ENCODE measurements around the gene AXIN1. TPM values are rescaled to one million over a fixed set of nuclear protein-coding genes. Genes with fewer than 3 reads are reported as not detected.

AXIN1 gene
- total RNA-seq, 4 donors from 2014 or later = 17.5 to 29.7 (median 26.4) TPM

DNA sequence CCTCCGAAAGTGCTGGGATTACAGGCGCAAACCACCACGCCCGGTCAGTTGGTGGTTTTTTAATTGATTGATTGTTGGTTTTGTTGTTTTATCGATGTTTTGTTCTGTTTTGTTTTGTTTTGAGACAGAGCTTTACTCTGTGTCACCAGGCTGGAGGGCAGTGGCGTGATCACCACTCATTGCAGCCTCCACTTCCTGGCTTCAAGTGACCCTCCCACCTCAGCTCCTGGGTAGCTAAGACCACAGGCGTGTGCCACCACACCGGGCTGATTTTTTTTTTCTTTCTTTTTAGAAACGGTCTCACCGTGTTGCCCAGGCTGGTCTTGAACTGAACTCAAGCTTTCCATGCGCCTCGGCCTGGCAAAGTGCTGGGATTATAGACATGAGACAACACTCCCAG, 105.5 kb downstream of the AXIN1 start:
- Histone ChIP-seq H3K4me1 (peaks cover 0 to 2% of the 10 kb centered on the region in 2 donors), H3K27me3 (no peaks in the 10 kb centered on the region), H3K4me3 (replicated peaks in 1 of 3) (no peak overlapping the region), H3K36me3 (peaks cover 7 to 13% of the 10 kb centered on the region in 2 donors), H3K9me3 (no peaks in the 10 kb centered on the region), H3K27ac (no peak overlapping the region)
- no peak for DNase-seq
- no peak for TF ChIP-seq POLR2A (IDR thresholded peaks at IDR 0.05)
- TF ChIP-seq, protein P1, sequence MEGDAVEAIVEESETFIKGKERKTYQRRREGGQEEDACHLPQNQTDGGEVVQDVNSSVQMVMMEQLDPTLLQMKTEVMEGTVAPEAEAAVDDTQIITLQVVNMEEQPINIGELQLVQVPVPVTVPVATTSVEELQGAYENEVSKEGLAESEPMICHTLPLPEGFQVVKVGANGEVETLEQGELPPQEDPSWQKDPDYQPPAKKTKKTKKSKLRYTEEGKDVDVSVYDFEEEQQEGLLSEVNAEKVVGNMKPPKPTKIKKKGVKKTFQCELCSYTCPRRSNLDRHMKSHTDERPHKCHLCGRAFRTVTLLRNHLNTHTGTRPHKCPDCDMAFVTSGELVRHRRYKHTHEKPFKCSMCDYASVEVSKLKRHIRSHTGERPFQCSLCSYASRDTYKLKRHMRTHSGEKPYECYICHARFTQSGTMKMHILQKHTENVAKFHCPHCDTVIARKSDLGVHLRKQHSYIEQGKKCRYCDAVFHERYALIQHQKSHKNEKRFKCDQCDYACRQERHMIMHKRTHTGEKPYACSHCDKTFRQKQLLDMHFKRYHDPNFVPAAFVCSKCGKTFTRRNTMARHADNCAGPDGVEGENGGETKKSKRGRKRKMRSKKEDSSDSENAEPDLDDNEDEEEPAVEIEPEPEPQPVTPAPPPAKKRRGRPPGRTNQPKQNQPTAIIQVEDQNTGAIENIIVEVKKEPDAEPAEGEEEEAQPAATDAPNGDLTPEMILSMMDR (IDR thresholded peaks at IDR 0.05) = no peak
- intact Hi-C loops (cut with DNase I) = no loop called here
- WGBS, 2 donors = 95% methylated on average over 12 of the region's 12 CpGs

- H3K4me3 ChIP-seq (replicated peaks in 1 of 3) = no peak overlapping the region
- H3K36me3 ChIP-seq = peaks cover 0 to 6% of the 10 kb centered on the region in 2 donors
- no peak overlapping the region for H3K27ac ChIP-seq
- H3K4me1 ChIP-seq = peaks cover 5 to 12% of the 10 kb centered on the region in 2 donors
- H3K27me3 ChIP-seq = no peaks in the 10 kb centered on the region
- DNase-seq = no peak
- WGBS, 2 donors = 91 to 94% methylated on average over 9 of the region's 9 CpGs
- intact Hi-C loops (cut with DNase I) = no loop called here
- H3K9me3 ChIP-seq = no peaks in the 10 kb centered on the region
- TF ChIP-seq, protein P1 (IDR thresholded peaks at IDR 0.05) = no peak
- no peak for TF ChIP-seq POLR2A (IDR thresholded peaks at IDR 0.05)
Observed at GRCh38 chr16:245105-245504, 107.4 kb downstream of the AXIN1 start.

DNA sequence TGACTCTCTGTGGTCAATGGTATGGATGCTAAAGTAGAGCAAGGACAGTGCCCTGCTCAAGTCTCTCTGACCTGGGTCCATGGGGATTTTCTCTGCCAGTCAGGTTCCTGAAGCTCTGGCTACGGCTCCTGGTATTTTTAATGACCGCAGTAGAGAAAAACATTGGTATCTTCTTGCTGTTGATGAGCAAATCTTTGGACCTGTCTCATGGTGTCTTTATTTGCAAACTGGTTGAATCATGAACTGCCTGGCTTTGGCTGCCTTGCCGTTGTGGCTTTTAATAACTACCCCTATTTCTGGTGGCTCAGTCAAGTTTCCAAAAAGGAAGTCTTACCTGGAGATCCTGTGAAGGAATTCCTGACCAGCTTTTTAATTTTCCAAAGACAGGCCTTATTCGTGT, 109.2 kb downstream of the AXIN1 start:
- TF ChIP-seq POLR2A (IDR thresholded peaks at IDR 0.05) = no peak
- TF ChIP-seq, protein P1 (IDR thresholded peaks at IDR 0.05) = no peak
- Histone ChIP-seq H3K27ac (no peak overlapping the region), H3K36me3 (no peaks in the 10 kb centered on the region), H3K4me1 (peaks cover 16 to 24% of the 10 kb centered on the region in 2 donors), H3K4me3 (replicated peaks in 1 of 3) (no peak overlapping the region), H3K9me3 (no peaks in the 10 kb centered on the region), H3K27me3 (no peaks in the 10 kb centered on the region)
- no peak for DNase-seq
- WGBS, 2 donors = 86 to 91% methylated on average over 4 of the region's 4 CpGs
- intact Hi-C loops (cut with DNase I) = no loop called here

DNA sequence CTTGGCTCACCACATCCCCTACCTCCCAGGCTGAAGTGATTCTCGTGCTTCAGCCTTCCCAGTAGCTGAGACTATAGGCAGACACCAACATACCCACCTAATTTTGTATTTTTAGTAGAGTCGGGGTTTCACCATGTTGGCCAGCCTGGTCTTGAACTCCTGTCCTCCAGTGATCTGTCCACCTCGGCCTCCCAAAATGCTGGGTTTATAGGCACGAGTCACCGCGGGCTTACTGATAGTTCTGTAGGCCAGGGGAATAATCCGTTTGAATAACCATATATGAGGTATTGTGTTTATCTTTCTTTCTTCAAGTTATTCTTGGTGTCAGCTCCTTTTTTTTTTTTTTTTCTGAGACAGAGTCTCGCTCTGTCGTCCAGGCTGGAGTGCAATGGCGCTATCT, 110.2 kb downstream of the AXIN1 start:
- Histone ChIP-seq H3K27me3 (no peaks in the 10 kb centered on the region), H3K27ac (peak overlapping the region in 2 of 3 donors; percentile 15 to 50), H3K9me3 (no peaks in the 10 kb centered on the region), H3K36me3 (no peaks in the 10 kb centered on the region), H3K4me1 (peaks cover 16 to 24% of the 10 kb centered on the region in 2 donors), H3K4me3 (replicated peaks in 1 of 3) (no peak overlapping the region)
- 89 to 93% methylated on average over 10 of the region's 10 CpGs for WGBS, 2 donors
- TF ChIP-seq POLR2A (IDR thresholded peaks at IDR 0.05) = no peak
- TF ChIP-seq, protein P1 (IDR thresholded peaks at IDR 0.05) = no peak
- intact Hi-C loops (cut with DNase I) = no loop called here
- DNase-seq = no peak

GRCh38 chr16:240559-240958, 112.0 kb downstream of the AXIN1 start:
- Histone ChIP-seq H3K36me3 (no peaks in the 10 kb centered on the region), H3K27me3 (no peaks in the 10 kb centered on the region), H3K4me3 (replicated peaks in 1 of 3) (no peak overlapping the region), H3K9me3 (no peaks in the 10 kb centered on the region), H3K27ac (peak overlapping the region; percentile 43 to 74 (median 69)), H3K4me1 (peaks cover 21 to 29% of the 10 kb centered on the region in 2 donors)
- WGBS, 2 donors = 93 to 95% methylated on average over 8 of the region's 8 CpGs
- intact Hi-C loops (cut with DNase I) = no loop called here
- TF ChIP-seq POLR2A (IDR thresholded peaks at IDR 0.05) = no peak
- TF ChIP-seq, protein P1 (IDR thresholded peaks at IDR 0.05) = no peak
- DNase-seq = no peak

Data from thyroid gland (tissue), 4 donors.